HG02763 (cell line): ENCODE data around the gene TRIP13.
"Not testable (repeated sequence)": the region's sequence is repeated elsewhere in the genome, so short reads cannot be mapped to it uniquely, and the experiment has no call there.

Source experiments
- ATAC-seq: cut with Tn5 transposase; IDR thresholded peaks from one replicate; pipeline ENCODE4 v1.9.1; 2021; ENCODE audit warnings: mild to moderate bottlenecking, moderate library complexity; ENCODE audit not compliant: unreplicated experiment

Gene TRIP13, protein sequence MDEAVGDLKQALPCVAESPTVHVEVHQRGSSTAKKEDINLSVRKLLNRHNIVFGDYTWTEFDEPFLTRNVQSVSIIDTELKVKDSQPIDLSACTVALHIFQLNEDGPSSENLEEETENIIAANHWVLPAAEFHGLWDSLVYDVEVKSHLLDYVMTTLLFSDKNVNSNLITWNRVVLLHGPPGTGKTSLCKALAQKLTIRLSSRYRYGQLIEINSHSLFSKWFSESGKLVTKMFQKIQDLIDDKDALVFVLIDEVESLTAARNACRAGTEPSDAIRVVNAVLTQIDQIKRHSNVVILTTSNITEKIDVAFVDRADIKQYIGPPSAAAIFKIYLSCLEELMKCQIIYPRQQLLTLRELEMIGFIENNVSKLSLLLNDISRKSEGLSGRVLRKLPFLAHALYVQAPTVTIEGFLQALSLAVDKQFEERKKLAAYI

DNA sequence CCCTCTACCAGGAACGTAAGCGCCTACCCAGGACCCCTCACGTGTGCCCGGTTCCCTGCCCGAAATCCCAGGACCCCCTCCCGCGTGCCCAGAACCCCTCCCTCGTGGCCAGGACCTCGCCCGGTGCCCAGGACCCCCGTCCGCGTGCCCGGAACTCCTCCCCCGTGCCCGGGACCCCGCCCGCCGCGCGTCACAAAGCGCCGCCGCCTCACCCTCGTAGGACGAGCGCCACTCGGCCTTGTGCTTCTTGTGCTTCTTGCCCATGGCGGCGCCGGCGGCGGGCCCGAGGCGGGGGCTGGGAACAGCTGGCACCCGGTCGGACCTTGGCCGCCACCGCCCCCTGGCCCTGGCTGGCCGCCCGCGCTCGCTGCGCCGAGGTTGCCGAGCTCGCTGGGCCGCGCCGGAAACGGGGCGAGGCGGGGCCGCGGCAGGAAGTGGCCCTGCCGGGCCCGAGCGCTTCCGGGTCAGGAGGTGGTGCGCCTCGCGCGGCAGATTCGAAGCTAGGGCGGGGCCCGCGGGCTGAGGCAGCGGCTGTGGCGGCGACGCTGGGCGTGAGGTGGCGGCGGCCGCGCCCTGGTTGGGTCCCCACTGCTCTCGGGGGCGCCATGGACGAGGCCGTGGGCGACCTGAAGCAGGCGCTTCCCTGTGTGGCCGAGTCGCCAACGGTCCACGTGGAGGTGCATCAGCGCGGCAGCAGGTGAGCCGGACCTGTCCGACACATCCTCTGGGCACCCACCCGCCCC is at the start of gene TRIP13, which contains the start of gene BRD9:
Gene TRIP13, plus strand, starts transcription at position 491 of the 743 bp plus-strand sequence. Its CDS starts 115 bp downstream, at position 606.
Gene BRD9, minus strand, starts transcription at position 408 of the 743 bp plus-strand sequence. Its CDS starts 144 bp downstream, at position 264.
- peak; percentile 96 for ATAC-seq

DNA sequence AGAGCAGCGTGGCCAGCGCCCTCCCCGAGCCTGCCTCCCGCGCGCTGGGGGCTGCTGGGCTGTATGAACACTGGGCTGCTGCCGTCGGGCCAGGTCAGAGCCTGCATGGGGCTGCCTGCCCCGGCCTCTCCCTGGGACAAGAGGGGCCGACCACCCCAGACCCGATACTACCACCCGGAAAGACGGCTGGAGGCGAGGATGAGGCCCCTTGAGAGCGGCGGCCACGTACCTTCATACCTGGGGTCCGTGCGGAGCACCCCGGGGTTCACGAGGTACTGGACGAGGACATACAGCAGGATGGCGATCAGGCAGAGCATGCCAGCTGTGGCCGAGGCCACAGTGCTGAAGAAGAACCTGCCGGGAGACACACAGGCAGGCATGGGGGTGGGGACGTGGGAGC is 49.3 kb upstream of the TRIP13 start:
- ATAC-seq: not testable (repeated sequence)

DNA sequence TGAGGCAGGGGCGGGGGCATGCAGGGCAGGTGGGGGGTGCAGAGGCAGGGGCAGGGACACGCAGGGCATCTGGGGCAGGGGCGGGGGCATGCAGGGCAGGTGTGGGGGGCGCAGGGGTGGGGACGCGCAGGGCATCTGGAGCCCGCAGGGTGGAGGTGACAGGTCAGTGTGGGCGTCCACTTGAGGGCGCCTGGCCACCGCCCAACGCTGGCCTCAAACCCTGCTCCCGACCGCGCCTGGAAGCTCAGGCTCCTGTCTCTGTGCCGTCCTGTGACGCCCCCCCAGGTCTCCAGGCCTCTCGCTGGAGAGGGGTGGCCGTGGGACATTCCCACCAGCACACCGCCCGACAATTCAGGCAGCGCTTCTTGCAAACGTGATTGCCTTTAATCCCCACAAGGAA is 48.8 kb upstream of the TRIP13 start:
- ATAC-seq: not testable (repeated sequence)

DNA sequence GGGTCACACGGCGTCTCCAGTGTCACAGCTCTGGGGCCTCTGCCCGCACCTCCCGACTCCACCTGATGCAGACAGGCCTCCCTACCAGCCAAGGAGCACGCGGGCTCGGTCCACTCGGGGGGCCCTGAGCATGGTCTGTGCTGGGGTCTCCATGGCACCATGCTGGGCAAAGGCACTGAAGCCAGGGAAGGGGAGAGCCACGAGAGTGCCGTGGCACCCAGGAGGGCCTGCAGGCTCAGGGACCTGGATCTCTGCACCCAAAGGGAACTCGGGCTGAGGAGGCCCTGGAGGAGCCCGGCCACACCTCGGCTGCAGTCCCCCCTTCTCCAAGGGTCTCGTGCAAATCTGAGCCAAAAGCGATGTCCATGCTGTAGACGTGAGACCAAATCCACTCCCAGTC is 48.3 kb upstream of the TRIP13 start:
- not testable (repeated sequence) for ATAC-seq

DNA sequence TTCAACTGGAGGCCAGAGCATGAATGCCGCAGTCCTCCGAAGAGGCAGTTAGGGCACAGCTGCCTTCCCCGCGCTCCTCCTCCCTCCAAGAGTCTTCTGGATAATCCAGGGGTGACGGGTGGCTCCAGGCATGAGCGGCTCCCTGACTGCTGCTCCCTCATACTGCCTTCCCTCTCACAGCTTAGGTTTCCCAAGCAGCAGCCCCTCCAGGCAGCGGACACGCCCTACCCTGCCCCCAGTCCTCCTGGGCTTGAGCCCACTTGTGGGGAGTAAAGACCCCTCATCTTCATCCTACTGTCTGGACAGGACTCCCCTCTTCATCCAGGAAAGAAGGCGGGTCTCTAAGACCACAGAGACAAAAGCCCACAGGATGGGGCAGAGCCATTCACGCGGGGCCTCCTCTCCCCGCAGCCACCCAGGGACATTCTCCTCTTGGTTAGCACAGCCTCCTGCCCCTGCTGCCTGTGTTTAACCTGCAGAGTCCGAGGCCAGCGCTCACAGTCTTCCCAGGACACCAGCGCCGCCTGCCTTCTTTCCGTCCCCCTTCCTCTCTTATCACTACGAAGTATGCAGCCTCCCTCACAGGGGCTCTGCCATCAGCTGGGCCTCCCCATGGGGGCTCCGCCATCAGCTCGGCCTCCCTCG is 47.5 kb upstream of the TRIP13 start:
- not testable (repeated sequence) for ATAC-seq

DNA sequence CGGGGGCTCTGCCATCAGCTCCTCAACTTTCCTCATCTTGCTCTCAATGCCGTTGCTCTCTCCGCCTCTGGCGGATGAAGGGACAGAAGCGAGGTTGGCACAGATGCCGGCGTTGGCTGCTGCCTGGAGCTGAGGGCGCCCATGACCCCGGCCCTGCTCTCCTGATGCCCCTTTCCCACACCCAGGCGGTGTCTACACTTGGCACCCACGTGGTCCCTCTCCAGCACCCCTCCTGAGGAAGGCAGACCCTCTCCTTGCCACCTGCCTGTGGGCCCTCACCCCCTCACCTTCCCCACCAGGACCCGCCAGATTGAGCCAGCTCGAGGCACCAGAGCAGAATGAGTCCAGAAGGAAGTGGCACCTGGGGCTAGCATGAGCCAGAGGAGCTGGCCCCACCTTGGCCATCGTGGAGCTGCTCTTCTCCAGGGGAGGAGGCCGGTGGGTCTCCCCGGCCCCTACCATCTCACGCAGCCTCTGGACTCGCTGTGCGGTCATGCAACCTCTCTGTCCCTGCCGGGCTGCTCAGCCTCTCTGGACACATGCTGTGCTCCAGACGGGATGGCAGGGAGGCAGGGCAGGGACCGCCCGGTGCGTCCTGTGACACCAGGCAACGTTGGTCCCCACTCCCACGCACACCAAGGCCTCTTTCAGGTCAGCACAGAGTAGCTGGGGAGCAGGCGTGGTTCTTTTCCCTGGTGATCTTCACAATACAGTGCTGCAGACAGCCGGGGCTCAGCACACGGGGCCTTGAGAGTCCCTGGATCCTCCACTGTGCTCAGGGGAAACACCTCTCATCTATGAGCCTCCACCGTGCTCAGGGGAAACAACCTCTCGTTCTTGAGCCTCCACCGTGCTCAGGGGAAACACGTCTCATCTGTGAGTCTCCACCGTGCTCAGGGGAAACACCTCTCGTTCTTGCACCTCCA is 46.7 kb upstream of the TRIP13 start:
- ATAC-seq: not testable (repeated sequence)

DNA sequence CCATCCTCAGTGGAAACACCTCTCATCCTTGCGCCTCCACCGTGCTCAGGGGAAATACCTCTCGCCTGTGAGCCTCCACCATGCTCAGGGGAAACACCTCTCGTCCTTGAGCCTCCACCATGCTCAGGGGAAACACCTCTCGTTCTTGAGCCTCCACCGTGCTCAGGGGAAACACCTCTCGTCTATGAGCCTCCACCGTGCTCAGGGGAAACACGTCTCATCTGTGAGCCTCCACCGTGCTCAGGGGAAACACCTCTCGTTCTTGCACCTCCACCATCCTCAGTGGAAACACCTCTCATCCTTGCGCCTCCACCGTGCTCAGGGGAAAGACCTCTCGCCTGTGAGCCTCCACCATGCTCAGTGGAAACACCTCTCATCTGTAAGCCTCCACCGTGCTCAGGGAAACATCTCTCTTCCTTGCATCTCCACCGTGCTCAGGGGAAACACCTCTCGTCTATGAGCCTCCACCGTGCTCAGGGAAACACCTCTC is 46.0 kb upstream of the TRIP13 start:
- not testable (repeated sequence) for ATAC-seq

DNA sequence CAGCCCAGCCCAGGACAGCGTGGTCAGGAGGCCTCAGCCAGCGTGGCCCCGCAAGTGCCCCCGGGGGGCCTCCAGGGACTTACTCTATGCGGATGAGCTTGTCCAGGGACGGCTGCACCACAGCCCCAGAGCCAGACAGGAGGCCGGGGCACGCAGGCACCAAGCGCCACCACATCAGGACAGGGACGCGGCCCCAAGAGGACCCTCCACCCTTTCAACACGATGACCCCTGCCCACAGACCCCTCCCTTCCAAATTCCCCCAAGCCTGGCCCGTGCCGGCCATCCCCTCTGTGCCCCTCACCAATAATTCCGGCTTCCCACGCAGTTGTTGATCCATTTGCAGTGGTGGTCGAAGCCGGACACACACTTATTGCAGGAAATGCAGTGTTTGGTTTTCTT is 45.5 kb upstream of the TRIP13 start:
- not testable (repeated sequence) for ATAC-seq

DNA sequence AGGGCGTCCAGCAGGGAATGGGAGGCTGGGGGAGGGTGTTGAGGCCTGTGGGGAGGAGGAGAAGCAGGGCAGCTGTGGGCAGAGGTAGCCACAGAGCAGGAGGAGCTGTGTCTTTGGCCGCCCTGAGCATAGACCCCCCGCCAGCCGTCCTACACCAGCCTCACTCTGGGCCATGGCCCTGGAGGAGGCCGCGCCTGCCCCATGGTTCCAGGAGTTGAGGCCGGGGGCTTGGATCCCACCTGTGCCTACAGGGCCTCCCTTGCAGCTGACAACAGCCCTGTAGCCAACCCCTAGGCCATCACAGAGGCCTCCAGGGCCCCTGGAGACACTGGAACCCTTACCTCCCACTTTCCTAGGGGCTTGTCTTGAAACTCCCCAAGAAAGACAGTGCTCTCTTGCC is 44.9 kb upstream of the TRIP13 start:
- not testable (repeated sequence) for ATAC-seq

DNA sequence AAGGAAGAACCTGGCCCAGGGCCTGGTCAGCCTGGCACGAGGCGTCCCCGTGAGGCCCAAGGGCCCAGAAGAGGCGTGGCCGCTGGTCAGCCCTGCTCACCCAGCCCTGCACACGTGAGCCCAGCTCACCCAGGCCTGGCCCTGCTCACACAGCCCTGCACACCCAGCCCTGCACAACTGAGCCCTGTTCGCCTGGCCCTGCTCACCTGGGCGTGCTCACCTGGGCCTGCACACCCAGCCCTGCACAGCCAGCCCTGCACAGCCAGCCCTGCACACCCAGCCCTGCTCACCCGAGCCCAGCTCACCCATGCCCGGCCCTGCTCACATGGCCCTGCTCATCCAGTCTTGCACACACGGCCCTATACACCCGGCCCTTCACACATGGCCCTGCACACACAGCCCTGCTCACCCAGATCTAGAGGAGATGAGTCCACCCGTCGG is 44.0 kb upstream of the TRIP13 start:
- no peak for ATAC-seq

DNA sequence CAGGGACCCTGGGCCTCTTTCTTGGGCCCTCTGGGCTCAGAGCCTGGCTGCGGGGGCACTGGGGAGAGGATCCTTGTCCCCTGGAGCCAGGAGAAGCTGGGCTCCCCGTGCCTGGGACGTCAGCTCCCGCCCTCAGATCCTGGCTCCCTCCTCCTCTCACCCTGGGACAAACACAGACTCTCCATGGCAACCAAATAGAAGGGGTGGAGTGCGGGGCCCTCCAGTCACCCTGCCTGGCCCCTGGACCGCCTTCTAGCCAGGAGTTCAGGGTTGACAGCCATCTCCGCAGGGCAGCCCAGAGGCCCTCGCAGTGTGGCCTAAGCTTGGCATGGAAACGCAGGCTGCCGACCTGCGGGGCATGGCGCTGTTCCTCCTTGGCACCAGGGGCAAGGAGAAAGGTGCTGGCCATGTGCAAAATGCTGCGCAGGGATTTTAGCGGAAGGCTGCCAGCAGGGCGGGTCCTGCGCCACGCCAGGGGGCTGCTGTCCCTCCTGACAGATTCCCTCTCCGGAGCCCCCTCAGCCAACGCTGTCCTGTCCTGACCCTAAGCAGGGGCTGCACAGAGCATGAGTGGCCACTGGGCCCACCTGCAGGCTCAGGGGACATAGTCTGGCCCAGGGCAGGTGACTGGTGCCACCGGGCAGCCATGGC is 42.9 kb upstream of the TRIP13 start:
- ATAC-seq: no peak

DNA sequence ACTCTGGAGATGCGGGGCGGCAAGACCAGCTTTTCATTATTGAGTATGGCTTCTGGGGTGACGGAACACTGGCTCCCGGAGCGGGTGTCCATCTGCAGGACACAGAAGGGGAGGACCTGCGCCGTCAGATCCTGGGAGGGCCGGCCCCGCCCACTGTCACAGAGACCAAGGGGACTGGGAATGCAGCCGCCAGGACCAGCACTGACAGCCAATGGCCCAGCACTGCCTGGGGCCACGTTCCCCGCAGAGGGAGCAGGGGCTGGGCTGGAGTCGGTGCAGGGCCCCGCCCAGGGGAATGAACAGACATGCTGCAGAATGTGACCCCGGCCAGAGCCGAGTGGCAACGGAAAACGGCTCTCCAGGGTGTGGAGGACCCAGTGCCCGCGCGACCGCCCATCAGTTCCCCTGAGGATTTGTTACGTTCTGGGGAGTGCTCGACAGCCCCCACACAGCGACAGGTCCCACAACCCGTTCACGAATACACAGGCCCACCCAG is 42.1 kb upstream of the TRIP13 start, which contains the start of gene ZDHHC11:
Gene ZDHHC11, minus strand, starts transcription at position 476 of the 496 bp plus-strand sequence. Its CDS starts 384 bp downstream, at position 92.
- ATAC-seq: no peak

DNA sequence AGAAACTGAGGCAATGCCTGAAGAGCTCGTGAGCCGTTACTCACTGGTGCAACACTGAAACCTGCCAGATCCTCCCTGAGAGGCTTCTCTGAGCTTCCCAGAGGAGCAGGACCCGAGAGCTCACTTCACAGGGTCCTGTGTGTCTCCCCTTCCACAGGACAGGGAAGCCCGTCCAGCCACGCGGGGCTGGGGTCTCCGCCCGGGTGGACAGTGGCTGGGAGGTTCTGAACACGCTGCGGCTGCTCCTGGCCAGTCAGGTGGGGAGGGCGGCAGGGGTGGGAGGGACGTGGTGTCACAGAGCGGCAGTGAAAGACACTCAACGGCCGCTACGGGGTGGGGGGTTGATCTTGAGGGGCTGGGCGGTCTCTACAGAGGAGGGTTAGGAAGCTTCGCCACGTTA is 41.6 kb upstream of the TRIP13 start:
- no peak for ATAC-seq

DNA sequence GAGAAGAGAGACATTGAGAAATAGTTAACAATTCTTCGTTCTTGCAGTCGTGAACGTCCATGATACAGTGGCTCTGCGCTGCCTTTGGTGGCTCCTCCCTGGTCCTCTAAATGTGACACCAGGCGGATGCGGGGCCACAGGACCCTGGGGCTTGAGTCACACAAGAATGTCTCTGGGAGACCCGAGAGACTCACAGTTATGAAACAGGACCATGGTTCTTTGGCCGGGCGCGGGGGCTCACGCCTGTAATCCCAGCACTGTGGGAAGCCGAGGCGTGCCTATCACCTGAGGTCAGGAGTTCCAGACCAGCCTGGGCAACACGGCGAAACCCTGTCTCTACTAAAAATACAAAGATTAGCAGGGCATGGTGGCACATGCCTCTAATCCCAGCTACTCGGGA is 41.1 kb upstream of the TRIP13 start:
- ATAC-seq: no peak

DNA sequence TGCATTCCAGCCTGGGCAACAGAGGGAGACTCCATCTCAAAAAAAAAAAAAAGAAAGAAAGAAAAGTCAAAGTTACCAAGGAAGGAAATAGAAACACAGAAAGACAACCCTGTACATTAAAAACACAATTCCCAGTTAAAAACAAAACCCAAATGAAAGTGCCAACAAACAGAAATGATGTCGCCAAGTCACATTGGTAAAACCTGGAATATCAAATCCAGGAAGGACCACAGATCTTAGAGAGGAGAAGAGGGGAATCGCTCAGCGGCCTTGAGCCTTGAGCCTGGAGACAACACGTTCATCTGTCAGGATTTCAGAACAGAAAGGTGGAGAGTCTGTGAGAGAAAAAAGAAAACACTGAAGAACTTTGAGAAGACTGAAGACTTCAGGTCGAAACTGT is 40.7 kb upstream of the TRIP13 start:
- ATAC-seq: no peak

DNA sequence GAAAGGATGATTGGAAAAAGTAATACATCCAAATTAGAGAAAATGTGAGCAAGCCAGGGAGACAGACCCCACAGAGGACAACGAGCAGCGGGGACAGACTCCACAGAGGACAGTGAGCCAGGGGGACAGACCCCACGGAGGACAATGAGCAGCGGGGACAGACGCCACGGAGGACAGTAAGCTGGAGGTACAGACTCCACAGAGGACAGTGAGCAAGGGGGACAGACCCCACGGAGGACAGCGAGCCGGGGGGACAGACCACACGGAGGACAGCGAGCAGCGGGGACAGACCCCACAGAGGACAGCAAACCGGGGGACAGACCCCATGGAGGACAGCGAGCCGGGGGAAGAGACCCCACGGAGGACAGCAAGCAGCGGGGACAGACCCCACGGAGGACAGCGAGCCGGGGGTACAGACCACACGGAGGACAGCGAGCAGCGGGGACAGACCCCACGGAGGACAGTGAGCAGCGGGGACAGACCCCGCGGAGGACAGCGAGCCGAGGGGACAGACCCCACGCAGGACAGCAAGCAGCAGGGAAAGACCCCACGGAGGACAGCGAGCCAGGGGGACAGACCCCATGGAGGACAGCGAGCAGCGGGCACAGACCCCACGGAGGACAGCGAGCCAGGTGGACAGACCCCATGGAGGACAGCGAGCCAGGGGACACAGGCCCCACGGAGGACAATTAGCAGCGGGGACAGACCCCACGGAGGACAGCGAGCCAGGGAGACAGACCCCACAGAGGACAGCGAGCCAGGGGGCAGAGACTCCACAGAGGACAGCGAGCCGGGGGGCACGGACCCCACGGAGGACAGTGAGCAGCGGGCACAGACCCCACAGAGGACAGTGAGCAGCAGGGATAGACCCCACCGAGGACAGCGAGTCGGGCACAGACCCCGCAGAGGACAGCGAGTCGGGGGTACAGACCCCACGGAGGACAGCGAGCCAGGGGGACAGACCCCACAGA is 40.0 kb upstream of the TRIP13 start:
- no peak for ATAC-seq

DNA sequence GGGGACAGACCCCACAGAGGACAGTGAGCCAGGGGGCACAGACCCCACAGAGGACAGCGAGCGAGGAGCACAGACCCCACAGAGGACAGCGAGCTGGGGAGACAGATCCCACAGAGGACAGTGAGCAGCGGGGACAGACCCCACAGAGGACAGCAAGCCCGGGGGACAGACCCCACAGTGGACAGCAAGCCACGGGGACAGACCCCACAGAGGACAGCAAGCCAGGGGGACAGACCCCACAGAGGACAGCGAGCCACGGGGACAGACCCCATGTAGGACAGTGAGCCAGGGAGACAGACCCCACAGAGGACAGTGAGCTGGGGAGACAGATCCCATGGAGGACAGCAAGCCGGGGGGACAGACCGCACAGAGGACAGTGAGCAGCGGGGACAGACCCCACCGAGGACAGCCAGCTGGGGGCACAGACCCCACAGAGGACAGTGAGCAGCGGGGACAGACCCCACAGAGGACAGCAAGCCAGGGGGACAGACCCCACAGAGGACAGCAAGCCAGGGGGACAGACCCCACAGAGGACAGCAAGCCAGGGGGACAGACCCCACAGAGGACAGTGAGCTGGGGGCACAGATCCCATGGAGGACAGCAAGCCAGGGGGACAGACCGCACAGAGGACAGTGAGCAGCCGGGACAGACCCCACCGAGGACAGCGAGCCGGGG is 39.1 kb upstream of the TRIP13 start:
- ATAC-seq: not testable (repeated sequence)
